Thyroid gland (tissue), 4 donors: Measurements from ENCODE around the gene CTXN3.

Experiments
- CTCF ChIP-seq, 6 experiments: fragments of 200-600 bp in 3 of 6; fragments of 450-650 bp in 3 of 6; sonication (generic) in 3 of 6; IDR thresholded peaks; one replicate each; pipeline ENCODE4 v1.5.1; 2016 to 2019; ENCODE audit warnings: antibody characterized with exemption in 6 of 6, mild to moderate bottlenecking in 2 of 6, inconsistent platforms in 1 of 6, moderate library complexity in 1 of 6
- POLR2A ChIP-seq, 2 donors: fragments of 450-650 bp; IDR thresholded peaks; one replicate each; pipeline ENCODE4 v1.6.1; 2017; ENCODE audit warnings: antibody characterized with exemption in 2 of 2, mild to moderate bottlenecking in 2 of 2, moderate library complexity in 1 of 2

GRCh38 chr5:127702926-127703561, 54.2 kb downstream of the CTXN3 start, which contains the start of gene CCDC192:
- TF ChIP-seq CTCF (IDR thresholded peaks at IDR 0.05) (no peak), POLR2A (IDR thresholded peaks at IDR 0.05) (no peak)
